HFFc6 (cell line): ENCODE results near the gene SCUBE1. TPM values are rescaled to one million over a fixed set of nuclear protein-coding genes. Genes with fewer than 3 reads are reported as not detected.

Source experiments
- DNase-seq: peaks from one replicate; pipeline ENCODE4 v3.0.0-alpha.2; 2018
- H3K27ac Mint-ChIP-seq: 2 replicates; pipeline ENCODE4 v1.8.0; 2020; ENCODE audit warnings: mild to moderate bottlenecking, mixed read lengths
- H3K27me3 Mint-ChIP-seq: 2 replicates; pipeline ENCODE4 v1.8.0; 2021; ENCODE audit warnings: mild to moderate bottlenecking, moderate library complexity, mixed read lengths; ENCODE audit not compliant: insufficient read depth
- H3K36me3 Mint-ChIP-seq: 2 replicates; pipeline ENCODE4 v1.8.0; 2021; ENCODE audit warnings: low read depth, mixed read lengths
- H3K4me1 Mint-ChIP-seq: 2 replicates; pipeline ENCODE4 v1.8.0; 2020; ENCODE audit warnings: low read depth, mixed read lengths
- H3K4me3 Mint-ChIP-seq: 2 replicates; pipeline ENCODE4 v1.8.0; 2020; ENCODE audit warnings: mild to moderate bottlenecking, moderate library complexity, mixed read lengths
- H3K9me3 Mint-ChIP-seq: 2 replicates; pipeline ENCODE4 v1.8.0; 2020; ENCODE audit warnings: mild to moderate bottlenecking, mixed read lengths
- total RNA-seq, 6 experiments: library from RNA; stranded (reverse); fragmentation: NEBNext Ultra II Directional; extraction: Animal tissue kit (Norgen Biotek cat#: 25700); gene quantifications; 2 replicates in 1 of 6; 3 replicates in 5 of 6; pipeline ENCODE4 v1.2.3, GENCODE V29; 2021
- TF ChIP-seq, protein P1 (sequence below): fragments of 200-600 bp; sonication (generic); IDR thresholded peaks from 2 replicates; pipeline ENCODE4 v1.5.0; 2021; ENCODE audit warnings: antibody characterized with exemption, mild to moderate bottlenecking

The SCUBE1 gene
- total RNA-seq, 6 experiments from 2014 or later = not detected

DNA sequence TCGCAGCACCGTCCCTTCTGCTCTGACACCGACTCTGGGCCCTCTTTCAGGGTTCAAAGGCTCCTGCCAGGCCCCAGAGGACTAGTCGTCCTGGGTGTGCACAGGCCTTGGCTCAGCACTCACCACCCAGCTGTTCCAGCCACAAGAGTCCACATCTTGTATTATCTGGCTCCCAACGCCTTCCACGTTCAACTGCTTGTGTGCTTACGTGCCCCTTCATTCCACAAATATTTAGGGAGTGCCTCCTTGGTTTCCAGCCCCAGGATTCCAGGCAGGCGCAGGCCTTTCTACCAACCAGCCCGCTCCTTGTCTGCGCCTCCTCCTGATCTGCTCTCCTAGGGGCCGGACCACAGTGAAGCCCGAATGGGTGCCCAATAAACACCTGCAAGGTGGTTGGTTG is 70.9 kb downstream of the SCUBE1 start:
- TF ChIP-seq, protein P1, sequence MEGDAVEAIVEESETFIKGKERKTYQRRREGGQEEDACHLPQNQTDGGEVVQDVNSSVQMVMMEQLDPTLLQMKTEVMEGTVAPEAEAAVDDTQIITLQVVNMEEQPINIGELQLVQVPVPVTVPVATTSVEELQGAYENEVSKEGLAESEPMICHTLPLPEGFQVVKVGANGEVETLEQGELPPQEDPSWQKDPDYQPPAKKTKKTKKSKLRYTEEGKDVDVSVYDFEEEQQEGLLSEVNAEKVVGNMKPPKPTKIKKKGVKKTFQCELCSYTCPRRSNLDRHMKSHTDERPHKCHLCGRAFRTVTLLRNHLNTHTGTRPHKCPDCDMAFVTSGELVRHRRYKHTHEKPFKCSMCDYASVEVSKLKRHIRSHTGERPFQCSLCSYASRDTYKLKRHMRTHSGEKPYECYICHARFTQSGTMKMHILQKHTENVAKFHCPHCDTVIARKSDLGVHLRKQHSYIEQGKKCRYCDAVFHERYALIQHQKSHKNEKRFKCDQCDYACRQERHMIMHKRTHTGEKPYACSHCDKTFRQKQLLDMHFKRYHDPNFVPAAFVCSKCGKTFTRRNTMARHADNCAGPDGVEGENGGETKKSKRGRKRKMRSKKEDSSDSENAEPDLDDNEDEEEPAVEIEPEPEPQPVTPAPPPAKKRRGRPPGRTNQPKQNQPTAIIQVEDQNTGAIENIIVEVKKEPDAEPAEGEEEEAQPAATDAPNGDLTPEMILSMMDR = no peak
- H3K4me1 Mint-ChIP-seq = peaks cover 24% of the 10 kb centered on the region
- no peak overlapping the region for H3K27ac Mint-ChIP-seq
- no peak overlapping the region for H3K4me3 Mint-ChIP-seq
- peak; percentile 9 for DNase-seq
- H3K27me3 Mint-ChIP-seq = peaks cover 46% of the 10 kb centered on the region
- no peaks in the 10 kb centered on the region for H3K9me3 Mint-ChIP-seq
- H3K36me3 Mint-ChIP-seq = no peaks in the 10 kb centered on the region

DNA sequence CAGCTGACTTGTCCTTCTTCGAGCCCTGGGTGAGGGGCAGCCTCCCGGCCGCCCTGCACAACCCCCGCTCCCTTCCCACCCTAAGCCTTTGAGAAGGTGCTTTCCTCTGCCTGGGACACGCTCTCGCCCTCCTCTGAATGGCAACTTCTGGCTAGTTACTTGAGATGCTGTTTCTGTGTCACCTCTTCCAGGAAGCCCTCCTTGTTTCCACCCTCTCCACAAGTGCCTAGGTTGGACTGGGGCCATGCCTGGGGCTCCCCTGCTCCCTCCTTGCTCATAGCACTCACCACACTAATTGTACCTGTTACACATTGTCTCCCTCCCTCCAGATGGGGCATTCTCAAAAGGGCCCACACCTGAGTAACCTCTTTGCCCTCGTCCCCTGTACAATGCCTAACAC is 72.2 kb downstream of the SCUBE1 start:
- no peak overlapping the region for H3K27ac Mint-ChIP-seq
- peaks cover 22% of the 10 kb centered on the region for H3K4me1 Mint-ChIP-seq
- no peaks in the 10 kb centered on the region for H3K36me3 Mint-ChIP-seq
- H3K4me3 Mint-ChIP-seq = no peak overlapping the region
- TF ChIP-seq, protein P1 = no peak
- DNase-seq = no peak
- peaks cover 41% of the 10 kb centered on the region for H3K27me3 Mint-ChIP-seq
- no peaks in the 10 kb centered on the region for H3K9me3 Mint-ChIP-seq

DNA sequence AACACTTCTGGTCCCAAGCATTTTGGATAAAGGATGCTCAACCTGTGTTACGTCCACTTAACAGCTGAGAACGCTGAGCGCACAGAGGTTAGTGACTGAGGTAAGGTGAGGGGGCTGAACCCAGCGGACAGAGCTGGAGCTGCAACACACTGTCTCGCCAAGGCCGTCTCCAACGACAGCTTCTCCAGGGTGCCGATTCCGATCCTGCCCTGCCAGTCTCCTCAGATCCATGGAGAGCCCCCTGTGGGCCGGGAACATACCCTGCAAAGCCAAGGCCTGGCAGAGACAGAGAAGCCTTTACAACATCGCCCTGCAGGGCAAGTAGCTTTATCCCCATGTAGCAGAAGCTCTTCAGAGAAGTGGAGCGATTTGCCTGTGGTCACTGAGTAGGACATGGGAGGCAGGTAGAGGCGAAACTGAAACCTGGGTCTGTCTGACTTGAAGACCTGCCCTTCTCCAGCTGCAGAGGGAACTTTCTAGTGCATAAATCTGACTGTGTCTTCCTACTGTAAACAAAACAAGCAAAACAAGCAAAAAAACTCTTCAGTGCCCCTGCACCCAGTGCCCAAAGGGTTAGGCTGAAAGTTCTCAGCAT is 72.8 kb downstream of the SCUBE1 start:
- TF ChIP-seq, protein P1 = peak; percentile 56
- no peak overlapping the region for H3K27ac Mint-ChIP-seq

DNA sequence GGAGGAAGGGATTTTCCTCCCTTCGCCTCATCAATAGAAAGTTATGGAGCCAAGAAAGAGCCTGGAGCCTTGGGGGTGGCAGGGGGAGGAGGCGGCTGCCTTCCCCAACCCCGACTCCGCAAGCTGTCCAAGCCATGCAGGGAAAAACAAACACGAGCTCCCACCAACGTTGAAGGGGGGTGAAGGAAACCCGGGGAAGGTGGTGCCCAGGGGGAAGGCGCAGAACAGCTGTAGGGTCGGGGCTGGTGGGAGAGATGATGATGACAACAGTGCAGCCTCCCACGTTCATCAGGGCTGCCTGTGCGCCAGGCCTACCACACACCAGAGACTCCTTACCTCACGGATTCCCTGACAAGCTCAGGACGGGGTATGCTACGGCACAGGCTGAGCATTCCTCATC is 73.5 kb downstream of the SCUBE1 start:
- Mint-ChIP-seq H3K4me1 (peaks cover 13% of the 10 kb centered on the region), H3K36me3 (no peaks in the 10 kb centered on the region), H3K27ac (no peak overlapping the region), H3K9me3 (no peaks in the 10 kb centered on the region), H3K4me3 (no peak overlapping the region), H3K27me3 (peaks cover 45% of the 10 kb centered on the region)
- TF ChIP-seq, protein P1 = no peak
- DNase-seq = no peak

More for the DNA sequence above, 72.8 kb downstream of the SCUBE1 start:
- Mint-ChIP-seq H3K9me3 (no peaks in the 10 kb centered on the region), H3K4me1 (peaks cover 17% of the 10 kb centered on the region), H3K27me3 (peaks cover 40% of the 10 kb centered on the region), H3K36me3 (no peaks in the 10 kb centered on the region), H3K4me3 (no peak overlapping the region)
- no peak for DNase-seq

DNA sequence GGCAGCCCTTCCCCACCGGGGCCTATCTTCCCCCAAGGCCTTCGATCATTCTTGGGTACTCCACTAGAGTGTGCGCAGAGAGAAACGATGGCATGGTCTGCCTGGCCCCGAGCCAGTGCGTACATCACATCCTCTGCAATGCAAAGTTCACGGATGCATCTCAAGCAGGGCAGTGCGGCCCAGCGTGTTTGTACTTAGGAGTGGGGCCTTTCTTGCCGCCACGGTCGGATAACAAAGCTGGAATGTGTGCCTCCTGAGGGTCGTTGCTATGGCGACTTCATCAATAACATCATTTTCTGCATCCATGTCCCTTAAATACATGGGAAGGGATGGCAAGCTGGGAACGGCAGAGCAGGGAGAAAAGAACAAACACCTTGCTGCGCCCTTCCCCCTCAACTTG is 73.9 kb downstream of the SCUBE1 start:
- peaks cover 49% of the 10 kb centered on the region for H3K27me3 Mint-ChIP-seq
- TF ChIP-seq, protein P1 = no peak
- no peaks in the 10 kb centered on the region for H3K36me3 Mint-ChIP-seq
- DNase-seq = no peak
- H3K27ac Mint-ChIP-seq = no peak overlapping the region
- no peaks in the 10 kb centered on the region for H3K9me3 Mint-ChIP-seq
- H3K4me1 Mint-ChIP-seq = peaks cover 13% of the 10 kb centered on the region
- H3K4me3 Mint-ChIP-seq = no peak overlapping the region
